Stimulated activated effector memory CD8-positive, alpha-beta T cell treated with anti-CD3 and anti-CD28 coated beads, Interleukin-12 subunit alpha, Interleukin-12 subunit beta, amount 100 ng/mL, for 72 hours (primary cell): ENCODE data around the gene ATP4A.
"Not testable (repeated sequence)": the region's sequence is repeated elsewhere in the genome, so short reads cannot be mapped to it uniquely, and the experiment has no call there.

Source experiments
- ATAC-seq: fragments of 150-1000 bp; cut with Tn5 transposase; 2 replicates; pipeline ENCODE4 v1.10.0; 2021
- DNase-seq, 2 donors: peaks; one replicate each; pipeline ENCODE4 v3.0.0; 2021 to 2022; ENCODE audit warnings: low spot score in 2 of 2
- H3K27ac Mint-ChIP-seq: one replicate; pipeline ENCODE4 v1.8.0; 2022; ENCODE audit warnings: mild to moderate bottlenecking, mixed read lengths
- H3K36me3 Mint-ChIP-seq: one replicate; pipeline ENCODE4 v1.8.0; 2022; ENCODE audit warnings: mild to moderate bottlenecking, mixed read lengths
- H3K4me1 Mint-ChIP-seq: one replicate; pipeline ENCODE4 v1.8.0; 2022; ENCODE audit warnings: mixed read lengths
- H3K4me3 Mint-ChIP-seq: one replicate; pipeline ENCODE4 v1.8.0; 2022; ENCODE audit warnings: mild to moderate bottlenecking, mixed read lengths
- H3K9me3 Mint-ChIP-seq: one replicate; pipeline ENCODE4 v1.8.0; 2022; ENCODE audit warnings: mixed read lengths

ATP4A gene

GRCh38 chr19:35563207-35563829 is at the start of gene ATP4A:
Gene ATP4A (minus strand): TSS chr19:35563658. CDS start chr19:35563629, 29 bp downstream.
- no peaks in the 10 kb centered on the region for H3K4me1 Mint-ChIP-seq
- no peak within 1 kb of the TSS for H3K27ac Mint-ChIP-seq
- no peak for DNase-seq
- H3K4me3 Mint-ChIP-seq, result no peak within 1 kb of the TSS
- no peaks in the 10 kb centered on the region for H3K36me3 Mint-ChIP-seq
- no peaks in the 10 kb centered on the region for H3K9me3 Mint-ChIP-seq
- no peak for ATAC-seq

- peak within 1 kb of the TSS; percentile 81 for H3K4me3 Mint-ChIP-seq
- peak within 1 kb of the TSS; percentile 94 for H3K27ac Mint-ChIP-seq
- peaks cover 29% of the 10 kb centered on the region for H3K36me3 Mint-ChIP-seq
- peaks cover 4% of the 10 kb centered on the region for H3K9me3 Mint-ChIP-seq
- DNase-seq (peak; percentile 98 to 100), ATAC-seq (peak; percentile 98)
- H3K4me1 Mint-ChIP-seq, result peaks cover 16% of the 10 kb centered on the region
These were observed 49.3 kb upstream of the ATP4A start, which contains the start of gene HAUS5 for GRCh38 chr19:35612559-35613321. Gene HAUS5 (plus strand): TSS chr19:35612735. CDS start chr19:35612795, 60 bp downstream.

- ATAC-seq (no peak), DNase-seq (no peak)
- Mint-ChIP-seq H3K9me3 (peaks cover 4% of the 10 kb centered on the region), H3K4me1 (peaks cover 16% of the 10 kb centered on the region), H3K27ac (peak overlapping the region; percentile 94), H3K36me3 (peaks cover 24% of the 10 kb centered on the region), H3K4me3 (peak overlapping the region; percentile 81)
These were observed 48.7 kb upstream of the ATP4A start for GRCh38 chr19:35612224-35612558.

- Mint-ChIP-seq H3K9me3 (peaks cover 4% of the 10 kb centered on the region), H3K36me3 (peaks cover 10% of the 10 kb centered on the region), H3K4me1 (peaks cover 16% of the 10 kb centered on the region), H3K4me3 (no peak overlapping the region), H3K27ac (peak overlapping the region; percentile 60)
- no peak for ATAC-seq
- no peak for DNase-seq
These were observed 46.4 kb upstream of the ATP4A start for GRCh38 chr19:35609851-35610353.

GRCh38 chr19:35608251-35608650 is 44.8 kb upstream of the ATP4A start:
- H3K4me3 Mint-ChIP-seq, result no peak overlapping the region
- peaks cover 4% of the 10 kb centered on the region for H3K9me3 Mint-ChIP-seq
- ATAC-seq, result no peak
- no peak overlapping the region for H3K27ac Mint-ChIP-seq
- peaks cover 16% of the 10 kb centered on the region for H3K4me1 Mint-ChIP-seq
- no peak for DNase-seq
- H3K36me3 Mint-ChIP-seq, result peaks cover 10% of the 10 kb centered on the region

GRCh38 chr19:35607661-35608060 is 44.2 kb upstream of the ATP4A start:
- H3K27ac Mint-ChIP-seq, result no peak overlapping the region
- no peak for DNase-seq

GRCh38 chr19:35607170-35607569 is 43.7 kb upstream of the ATP4A start:
- not testable (repeated sequence) for H3K4me1 Mint-ChIP-seq, H3K4me3 Mint-ChIP-seq, DNase-seq, H3K9me3 Mint-ChIP-seq, H3K27ac Mint-ChIP-seq, H3K36me3 Mint-ChIP-seq, ATAC-seq

More at GRCh38 chr19:35607661-35608060, 44.2 kb upstream of the ATP4A start:
- Mint-ChIP-seq H3K4me3 (no peak overlapping the region), H3K9me3 (peaks cover 4% of the 10 kb centered on the region), H3K36me3 (peaks cover 5% of the 10 kb centered on the region), H3K4me1 (peaks cover 15% of the 10 kb centered on the region)
- ATAC-seq, result no peak

- H3K36me3 Mint-ChIP-seq, H3K4me1 Mint-ChIP-seq, H3K27ac Mint-ChIP-seq, DNase-seq, H3K9me3 Mint-ChIP-seq, H3K4me3 Mint-ChIP-seq, ATAC-seq: not testable (repeated sequence)
These were observed 41.0 kb upstream of the ATP4A start for GRCh38 chr19:35604436-35604835.

GRCh38 chr19:35601971-35602370 is 38.5 kb upstream of the ATP4A start:
- ATAC-seq, result no peak
- Mint-ChIP-seq H3K4me1 (no peaks in the 10 kb centered on the region), H3K36me3 (no peaks in the 10 kb centered on the region), H3K27ac (no peak overlapping the region), H3K9me3 (no peaks in the 10 kb centered on the region), H3K4me3 (no peak overlapping the region)
- no peak for DNase-seq

- DNase-seq (no peak), ATAC-seq (peak; percentile 94)
- Mint-ChIP-seq H3K9me3 (no peaks in the 10 kb centered on the region), H3K27ac (peak overlapping the region; percentile 59), H3K36me3 (no peaks in the 10 kb centered on the region), H3K4me3 (peak overlapping the region; percentile 6), H3K4me1 (peaks cover 7% of the 10 kb centered on the region)
These were observed 33.0 kb upstream of the ATP4A start for GRCh38 chr19:35596366-35596999.

GRCh38 chr19:35595928-35596327 is 32.5 kb upstream of the ATP4A start:
- H3K36me3 Mint-ChIP-seq, result no peaks in the 10 kb centered on the region
- peak overlapping the region; percentile 59 for H3K27ac Mint-ChIP-seq
- H3K4me3 Mint-ChIP-seq, result no peak overlapping the region
- DNase-seq, result no peak
- no peaks in the 10 kb centered on the region for H3K9me3 Mint-ChIP-seq
- ATAC-seq, result no peak
- H3K4me1 Mint-ChIP-seq, result peaks cover 7% of the 10 kb centered on the region

GRCh38 chr19:35595026-35595425 is 31.6 kb upstream of the ATP4A start:
- ATAC-seq, H3K27ac Mint-ChIP-seq, H3K4me1 Mint-ChIP-seq, H3K9me3 Mint-ChIP-seq, H3K4me3 Mint-ChIP-seq, H3K36me3 Mint-ChIP-seq, DNase-seq: not testable (repeated sequence)

GRCh38 chr19:35592226-35592625 is 28.8 kb upstream of the ATP4A start:
- ATAC-seq (no peak), DNase-seq (no peak)
- H3K36me3 Mint-ChIP-seq, result no peaks in the 10 kb centered on the region
- no peaks in the 10 kb centered on the region for H3K9me3 Mint-ChIP-seq
- H3K4me1 Mint-ChIP-seq, result peaks cover 7% of the 10 kb centered on the region
- H3K27ac Mint-ChIP-seq, result no peak overlapping the region
- no peak overlapping the region for H3K4me3 Mint-ChIP-seq

GRCh38 chr19:35590875-35591274 is 27.4 kb upstream of the ATP4A start:
- no peak for ATAC-seq
- H3K36me3 Mint-ChIP-seq, result peaks cover 5% of the 10 kb centered on the region

GRCh38 chr19:35587321-35587720 is 23.9 kb upstream of the ATP4A start:
- no peak overlapping the region for H3K4me3 Mint-ChIP-seq
- DNase-seq (no peak), ATAC-seq (no peak)

More at GRCh38 chr19:35590875-35591274, 27.4 kb upstream of the ATP4A start:
- DNase-seq, result no peak
- Mint-ChIP-seq H3K4me3 (no peak overlapping the region), H3K9me3 (no peaks in the 10 kb centered on the region), H3K4me1 (no peaks in the 10 kb centered on the region), H3K27ac (no peak overlapping the region)

More at GRCh38 chr19:35587321-35587720, 23.9 kb upstream of the ATP4A start:
- H3K27ac Mint-ChIP-seq, result no peak overlapping the region
- no peaks in the 10 kb centered on the region for H3K4me1 Mint-ChIP-seq
- H3K36me3 Mint-ChIP-seq, result peaks cover 5% of the 10 kb centered on the region
- no peaks in the 10 kb centered on the region for H3K9me3 Mint-ChIP-seq
